Heart left ventricle (tissue), 13 donors: Measurements from ENCODE around the gene PTCSC3.

Experiments used
- CTCF ChIP-seq, 12 donors: fragments of 200-600 bp; sonication (generic) in 4 of 12; IDR thresholded peaks; one replicate each; pipeline versions ENCODE4 v1.5.0 to v1.8.0; 2018 to 2022; ENCODE audit warnings: antibody characterized with exemption in 12 of 12, mild to moderate bottlenecking in 5 of 12
- POLR2A ChIP-seq, 2 donors: fragments of 450-650 bp; IDR thresholded peaks; one replicate each; pipeline ENCODE4 v1.6.1; 2017; ENCODE audit warnings: antibody characterized with exemption in 2 of 2, mild to moderate bottlenecking in 2 of 2, moderate library complexity in 2 of 2
- donor health status: ischemic (EF 13 %, LVEDD 7.1; RV severe dilation, severe dysfunction).
- donor health status: DM: no; HTN: yes; CAD: no.
- donor health status: DM: no; HTN: no; CAD: no.
- donor health status: ischemic (EF 25% LVEDD 6.9; RV normal size, moderate dysfunction).
- donor health status: ischemic (EF 25% LVEDD 5.7; RV mildly dilated, moderate dysfunction).
- donor health status: ischemic (EF 35%, LVEDD 5.7; RV mildly dilated, moderate dysfunction).
- donor health status: nonischemic (EF 11% LVEDD 7.7; RV severe dilation, severe dysfunction).
- donor health status: DM: yes; HTN: yes; CAD: no.
- donor health status: PGD.
- donor health status: ischemic (EF 29% LVEDD 5.4; RV normal size, mild dysfunction).
- donor health status: nonischemic (EF 23%, LVEDD 6.1; RV moderate dilation, normal function).

DNA sequence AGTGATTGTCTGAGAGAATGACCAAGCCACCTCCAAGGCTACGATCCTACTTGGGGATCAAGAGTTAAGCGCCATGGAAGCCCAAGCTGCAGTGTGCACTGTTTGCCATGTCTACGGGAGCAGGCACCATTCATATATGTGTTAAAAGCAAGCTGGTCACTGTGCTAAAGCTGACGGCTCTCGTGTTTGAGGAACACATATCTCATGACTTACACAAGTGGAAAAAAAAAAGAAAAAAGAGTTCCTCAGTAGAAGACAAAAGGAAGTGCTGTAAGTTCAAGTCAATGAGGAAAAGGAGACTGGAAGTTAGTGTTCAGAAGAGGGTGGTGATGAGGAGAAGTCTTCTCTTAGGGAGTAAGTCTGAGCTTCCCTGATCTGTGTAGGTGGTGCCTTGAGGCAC lies 4.9 kb upstream of the PTCSC3 start:
- no peak for TF ChIP-seq POLR2A (IDR thresholded peaks at IDR 0.05)
- no peak for TF ChIP-seq CTCF (IDR thresholded peaks at IDR 0.05)
